Astrocyte of the spinal cord (primary cell): ENCODE results near the gene STAB1.

ENCODE experiments used
- DNase-seq: peaks from one replicate; pipeline ENCODE4 v3.0.0; 2011; ENCODE audit warnings: low read depth, low spot score
- H3K4me3 ChIP-seq: 2 replicates; pipeline ENCODE4 v1.5.1; 2011; ENCODE audit warnings: low read depth, mild to moderate bottlenecking, low read length, moderate library complexity
- CTCF ChIP-seq: IDR thresholded peaks from 2 replicates; pipeline ENCODE4 v1.5.1; 2012; ENCODE audit warnings: low read depth, mild to moderate bottlenecking, low read length, inconsistent platforms
- in situ Hi-C: cut with HindIII; loops from 2 replicates; pipeline ENCODE4 v1.10.0; 2017; ENCODE audit warnings: low sequenced_read_pairs

STAB1 gene

GRCh38 chr3:52455283-52456168, 39.6 kb upstream of the STAB1 start, which contains the start of gene NISCH:
Gene NISCH, plus strand, starts transcription at chr3:52455604. Its CDS starts 38 bp downstream, at chr3:52455642.
- H3K4me3 ChIP-seq = peak within 1 kb of the TSS; percentile 93
- in situ Hi-C loops = no loop called here
- DNase-seq = peak; percentile 58
- no peak for TF ChIP-seq CTCF

- peak; percentile 21 for DNase-seq
- H3K4me3 ChIP-seq = peak overlapping the region; percentile 93
- no peak for TF ChIP-seq CTCF
- in situ Hi-C loops = no loop called here
Observed at GRCh38 chr3:52456169-52456799, 38.9 kb upstream of the STAB1 start.

GRCh38 chr3:52456800-52457183, 38.3 kb upstream of the STAB1 start:
- in situ Hi-C loops = no loop called here
- peak overlapping the region; percentile 93 for H3K4me3 ChIP-seq
- DNase-seq = no peak
- no peak for TF ChIP-seq CTCF

- no peak overlapping the region for H3K4me3 ChIP-seq
- no peak for DNase-seq
- no peak for TF ChIP-seq CTCF
- in situ Hi-C loops = no loop called here
Observed at GRCh38 chr3:52458031-52458760, 36.9 kb upstream of the STAB1 start.

GRCh38 chr3:52458770-52459545, 36.2 kb upstream of the STAB1 start:
- DNase-seq = no peak
- in situ Hi-C loops = no loop called here

More at GRCh38 chr3:52458770-52459545, 36.2 kb upstream of the STAB1 start:
- TF ChIP-seq CTCF = no peak
- no peak overlapping the region for H3K4me3 ChIP-seq
